IMR-90 (cell line): Measurements from ENCODE around the gene LYZL1. TPM values are rescaled to one million over a fixed set of nuclear protein-coding genes. Genes with fewer than 3 reads are reported as not detected.

Experiments used
- ATAC-seq: fragments of 200-7000 bp; cut with Tn5 transposase; 2 replicates; pipeline ENCODE4 v1.9.1; 2020; ENCODE audit warnings: low read depth, mild to moderate bottlenecking, moderate library complexity
- BruUV-seq: library from RNA; stranded (reverse); fragments of 400-500 nt; replicated peaks from 2 replicates; lab custom pipeline; 2021; lab: Mats Ljungman, UMichigan
- CTCF ChIA-PET: fragments of 300-600 bp; formaldehyde crosslinking; extraction: SDS; loops from one replicate; lab custom pipeline; 2021; ENCODE audit warnings: antibody characterized with exemption; lab: Yijun Ruan, JAX
- POLR2A ChIA-PET: fragments of 300-600 bp; sonication (Branson Sonifier 250); formaldehyde crosslinking; loops from one replicate; lab custom pipeline; 2022; ENCODE audit warnings: antibody characterized with exemption; ENCODE audit not compliant: unreplicated experiment; lab: Charles Lee
- DNase-seq: peaks from one replicate; pipeline ENCODE4 v3.0.0; 2013
- H2AFZ ChIP-seq: replicated peaks from 2 replicates; pipeline ENCODE3; 2013; ENCODE audit warnings: low read length, mild to moderate bottlenecking; ENCODE audit not compliant: poor library complexity
- H2AK5ac ChIP-seq: 2 replicates; pipeline ENCODE4 v1.6.1; 2013; ENCODE audit warnings: low read depth, low read length, inconsistent platforms
- H2AK9ac ChIP-seq: replicated peaks from 2 replicates; pipeline ENCODE3; 2013; ENCODE audit warnings: mild to moderate bottlenecking, low read depth, low read length, moderate library complexity; ENCODE audit not compliant: poor library complexity
- H2BK120ac ChIP-seq: 2 replicates; pipeline ENCODE4 v1.6.1; 2013; ENCODE audit warnings: low read depth, low read length, inconsistent platforms
- H2BK15ac ChIP-seq: 3 replicates; pipeline ENCODE4 v1.6.1; 2013; ENCODE audit warnings: low read depth, low read length, inconsistent platforms
- H2BK20ac ChIP-seq: 2 replicates; pipeline ENCODE4 v1.6.1; 2013; ENCODE audit warnings: low read depth, mild to moderate bottlenecking, inconsistent platforms, low read length, moderate library complexity
- H2BK5ac ChIP-seq: 2 replicates; pipeline ENCODE4 v1.6.1; 2013; ENCODE audit warnings: mild to moderate bottlenecking, low read depth, low read length, inconsistent platforms; ENCODE audit not compliant: poor library complexity, severe bottlenecking
- H3K14ac ChIP-seq: replicated peaks from 2 replicates; pipeline ENCODE4 v1.6.1; 2013; ENCODE audit warnings: low read depth, low read length, inconsistent platforms
- H3K18ac ChIP-seq: 2 replicates; pipeline ENCODE4 v1.6.1; 2013; ENCODE audit warnings: low read depth, low read length, control low read depth
- H3K23ac ChIP-seq: 2 replicates; pipeline ENCODE4 v1.6.1; 2013; ENCODE audit warnings: low read depth, low read length, inconsistent platforms
- H3K27ac ChIP-seq: 2 replicates; pipeline ENCODE4 v1.5.1; 2013; ENCODE audit warnings: mild to moderate bottlenecking, control low read depth, low read length; ENCODE audit not compliant: insufficient read depth
- H3K27me3 ChIP-seq: 2 replicates; pipeline ENCODE4 v1.6.1; 2013; ENCODE audit warnings: low read length; ENCODE audit not compliant: control insufficient read depth, insufficient read depth
- H3K36me3 ChIP-seq: 2 replicates; pipeline ENCODE4 v1.6.1; 2013; ENCODE audit warnings: low read length, mixed read lengths; ENCODE audit not compliant: control insufficient read depth, insufficient read depth
- H3K4ac ChIP-seq: 2 replicates; pipeline ENCODE4 v1.6.1; 2013; ENCODE audit warnings: low read depth, low read length, inconsistent platforms
- H3K4me1 ChIP-seq: 2 replicates; pipeline ENCODE4 v1.6.1; 2013; ENCODE audit warnings: low read length, mixed read lengths; ENCODE audit not compliant: control insufficient read depth, insufficient read depth
- H3K4me2 ChIP-seq: 2 replicates; pipeline ENCODE4 v1.6.1; 2013; ENCODE audit warnings: low read depth, mild to moderate bottlenecking, control low read depth, low read length, moderate library complexity
- H3K4me3 ChIP-seq: 2 replicates; pipeline ENCODE4 v1.5.1; 2013; ENCODE audit warnings: low read depth, mild to moderate bottlenecking, control low read depth, low read length, moderate library complexity; ENCODE audit not compliant: insufficient read depth
- H3K56ac ChIP-seq: 2 replicates; pipeline ENCODE4 v1.6.1; 2013; ENCODE audit warnings: low read length, inconsistent platforms; ENCODE audit not compliant: insufficient read depth; ENCODE audit errors: extremely low read depth
- H3K79me1 ChIP-seq, 2 experiments: 2 replicates each; pipeline ENCODE4 v1.6.1; 2013; ENCODE audit warnings: low read length in 2 of 2, inconsistent platforms in 1 of 2, low read depth in 1 of 2
- H3K9ac ChIP-seq: 2 replicates; pipeline ENCODE4 v1.6.1; 2013; ENCODE audit warnings: low read depth, low read length, control low read depth
- H3K9me1 ChIP-seq: 2 replicates; pipeline ENCODE4 v1.6.1; 2013; ENCODE audit warnings: low read length, inconsistent platforms; ENCODE audit not compliant: insufficient read depth
- H3K9me3 ChIP-seq: 2 replicates; pipeline ENCODE4 v1.6.1; 2013; ENCODE audit warnings: low read length; ENCODE audit not compliant: control insufficient read depth, insufficient read depth
- H4K20me1 ChIP-seq: 2 replicates; pipeline ENCODE4 v1.6.1; 2013; ENCODE audit warnings: low read length, inconsistent platforms; ENCODE audit not compliant: insufficient read depth
- H4K5ac ChIP-seq: 2 replicates; pipeline ENCODE4 v1.6.1; 2013; ENCODE audit warnings: mild to moderate bottlenecking, low read depth, low read length, control low read depth
- H4K8ac ChIP-seq, 2 experiments: 2 replicates each; pipeline ENCODE4 v1.6.1; 2013; ENCODE audit warnings: low read depth in 2 of 2, low read length in 2 of 2, control low read depth in 1 of 2, inconsistent platforms in 1 of 2
- H4K91ac ChIP-seq: 2 replicates; pipeline ENCODE4 v1.6.1; 2013; ENCODE audit warnings: low read depth, low read length, inconsistent platforms; ENCODE audit not compliant: insufficient read depth
- CEBPB ChIP-seq: IDR thresholded peaks from 2 replicates; pipeline ENCODE4 v1.6.1; 2012; ENCODE audit warnings: low read depth, low read length, improper control_type of control experiment
- CHD1 ChIP-seq: IDR thresholded peaks from 2 replicates; pipeline ENCODE4 v1.6.1; 2012; ENCODE audit warnings: low read depth, low read length, improper control_type of control experiment
- MAFK ChIP-seq: IDR thresholded peaks from 2 replicates; pipeline ENCODE4 v1.6.1; 2012; ENCODE audit warnings: low read depth, low read length, improper control_type of control experiment
- MAZ ChIP-seq: IDR thresholded peaks from 2 replicates; pipeline ENCODE4 v1.6.1; 2012; ENCODE audit warnings: low read depth, mild to moderate bottlenecking, low read length, improper control_type of control experiment, moderate library complexity, borderline replicate concordance
- MXI1 ChIP-seq: IDR thresholded peaks from 2 replicates; pipeline ENCODE4 v1.6.1; 2012; ENCODE audit warnings: low read depth, mild to moderate bottlenecking, low read length, moderate library complexity, borderline replicate concordance
- POLR2A ChIP-seq: IDR thresholded peaks from 2 replicates; pipeline ENCODE4 v1.6.1; 2012; ENCODE audit warnings: mild to moderate bottlenecking, low read depth, low read length
- RAD21 ChIP-seq: IDR thresholded peaks from 2 replicates; pipeline ENCODE4 v1.6.1; 2012; ENCODE audit warnings: low read length, improper control_type of control experiment
- RCOR1 ChIP-seq: IDR thresholded peaks from 2 replicates; pipeline ENCODE4 v1.6.1; 2012; ENCODE audit warnings: mild to moderate bottlenecking, low read length, improper control_type of control experiment; ENCODE audit not compliant: insufficient replicate concordance
- RFX5 ChIP-seq: IDR thresholded peaks from 2 replicates; pipeline ENCODE4 v1.8.0; 2012; ENCODE audit warnings: low read depth, mild to moderate bottlenecking, low read length, moderate library complexity
- SMC3 ChIP-seq: fragments of 150-350 bp; IDR thresholded peaks from 2 replicates; pipeline ENCODE4 v1.6.1; 2016; ENCODE audit warnings: low read depth, mild to moderate bottlenecking, antibody characterized with exemption, low read length, moderate library complexity
- WGBS, 2 experiments: methylation state at CpG; one replicate each; pipeline versions ENCODE4 v1.1.5 to v1.1.7; 2013; ENCODE audit warnings: missing lambda C conversion rate in 2 of 2; ENCODE audit not compliant: insufficient read length in 1 of 2; ENCODE audit errors: extremely low coverage in 2 of 2; 5-methylcytosine and 5-hydroxymethylcytosine counted together
- dilution Hi-C: fragments of 300-500 bp; cut with HindIII; formaldehyde crosslinking; loops from one replicate; pipeline ENCODE4 v1.14.3; 2018; ENCODE audit warnings: low sequenced_read_pairs; ENCODE audit not compliant: unreplicated experiment
- in situ Hi-C: fragments of 300-500 bp; cut with MboI; formaldehyde crosslinking; loops from 3 replicates; pipeline ENCODE4 v1.14.3; 2019; ENCODE audit warnings: low sequenced_read_pairs, inconsistent platforms, mixed read lengths
- intact Hi-C: fragments of 100-400 bp; cut with micrococcal nuclease; formaldehyde crosslinking; loops from 2 replicates; pipeline ENCODE4 v1.10.0; 2022
- polyA plus RNA-seq, 3 experiments: library from polyadenylated mRNA; depleted of rRNA; stranded (reverse); fragments of >200 nt; gene quantifications; 2 replicates each; pipeline ENCODE4 v1.2.3, GENCODE V29; 2012; ENCODE audit warnings: low replicate concordance in 1 of 3
- total RNA-seq: library from RNA; depleted of rRNA; stranded (reverse); fragments of >200 nt; gene quantifications from 2 replicates; pipeline ENCODE4 v1.2.3, GENCODE V29; 2012
- TF ChIP-seq, protein P1 (sequence below): conservative IDR thresholded peaks from 2 replicates; pipeline ENCODE4 v1.5.1; 2012; ENCODE audit warnings: mild to moderate bottlenecking, low read depth, low read length, improper control_type of control experiment
- TF ChIP-seq, protein P2 (sequence below): fragments of 150-350 bp; IDR thresholded peaks from 2 replicates; pipeline ENCODE4 v1.6.1; 2017; ENCODE audit warnings: mild to moderate bottlenecking, antibody characterized with exemption, low read length, low read depth

LYZL1 gene
- total and polyA plus RNA-seq, 2 of the 4 experiments (the other 2 are of a cell fraction) = not detected

DNA sequence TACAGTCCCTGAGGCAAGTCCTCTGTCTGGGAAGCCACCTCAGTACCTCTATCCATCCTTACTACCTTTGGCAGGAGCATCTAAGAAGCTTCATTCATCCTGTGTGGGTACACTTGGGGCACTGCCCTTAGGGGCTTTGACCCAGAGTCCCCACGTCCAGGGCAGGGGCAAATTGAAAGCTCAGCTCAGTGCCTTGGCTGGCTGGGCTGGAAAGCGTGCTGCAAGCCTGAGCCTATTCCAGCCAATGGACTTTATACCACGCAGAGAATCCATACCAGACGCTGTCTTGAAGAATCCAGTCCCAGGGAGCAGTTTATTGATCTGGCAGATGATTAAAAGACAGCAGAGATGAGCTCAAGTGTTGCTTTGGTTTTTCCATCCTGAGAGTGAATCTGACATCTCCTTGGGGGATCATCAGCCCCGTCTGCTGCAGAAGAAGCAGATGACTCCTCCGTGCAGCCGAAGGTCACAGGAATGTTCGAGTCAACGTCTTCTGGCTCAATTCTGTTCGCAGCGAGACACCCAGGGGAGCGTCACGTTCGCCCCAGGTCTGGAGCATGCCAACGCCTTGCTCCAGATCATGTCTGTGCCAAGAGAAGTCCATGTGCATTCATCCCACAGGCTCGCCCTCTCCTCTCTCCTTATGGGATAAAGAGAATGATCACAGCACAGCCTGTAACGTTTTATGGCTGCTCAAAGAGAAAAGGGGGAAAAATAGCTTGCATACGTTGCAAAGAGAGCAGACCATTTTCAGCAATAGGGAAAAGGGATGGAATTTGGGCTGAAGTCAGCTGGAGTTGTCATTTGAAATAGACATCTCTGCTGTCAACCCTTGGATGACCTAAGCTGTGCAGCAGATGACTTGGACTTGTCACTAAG, 35.8 kb upstream of the LYZL1 start:
- ChIA-PET CTCF (interaction anchor here (0.9 kb wide), 1 partner anchor 22 kb away, joined by 4 read pairs; no protein-coding TSS in a partner anchor), POLR2A (no interaction called here)
- Histone ChIP-seq H3K18ac (no peak overlapping the region), H2BK20ac (no peak overlapping the region), H3K4me2 (no peak overlapping the region), H4K20me1 (no peaks in the 10 kb centered on the region), H3K27me3 (peaks cover 64% of the 10 kb centered on the region), H3K4me1 (peaks cover 14% of the 10 kb centered on the region), H2AFZ (no peak overlapping the region), H2BK120ac (no peak overlapping the region), H2BK15ac (no peak overlapping the region), H4K8ac (no peak overlapping the region), H4K91ac (no peak overlapping the region), H2BK5ac (no peak overlapping the region), H4K5ac (no peak overlapping the region), H3K56ac (no peak overlapping the region), H3K4me3 (no peak overlapping the region), H3K79me1 (no peaks in the 10 kb centered on the region), H3K27ac (no peak overlapping the region), H3K9me1 (no peaks in the 10 kb centered on the region), H2AK9ac (no peak overlapping the region), H3K4ac (no peak overlapping the region), H3K9ac (no peak overlapping the region), H3K23ac (no peak overlapping the region), H3K36me3 (no peaks in the 10 kb centered on the region), H3K14ac (no peak overlapping the region), H2AK5ac (no peak overlapping the region), H3K9me3 (peaks cover 2% of the 10 kb centered on the region)
- no peak for DNase-seq
- intact Hi-C loops (no loop called here), in situ Hi-C loops (no loop called here), dilution Hi-C loops (no loop called here)
- TF ChIP-seq POLR2A (no peak), MXI1 (no peak), RFX5 (no peak), MAFK (no peak), CHD1 (no peak), SMC3 (no peak), RAD21 (no peak), RCOR1 (no peak), CEBPB (no peak), MAZ (no peak)
- TF ChIP-seq, protein P1, sequence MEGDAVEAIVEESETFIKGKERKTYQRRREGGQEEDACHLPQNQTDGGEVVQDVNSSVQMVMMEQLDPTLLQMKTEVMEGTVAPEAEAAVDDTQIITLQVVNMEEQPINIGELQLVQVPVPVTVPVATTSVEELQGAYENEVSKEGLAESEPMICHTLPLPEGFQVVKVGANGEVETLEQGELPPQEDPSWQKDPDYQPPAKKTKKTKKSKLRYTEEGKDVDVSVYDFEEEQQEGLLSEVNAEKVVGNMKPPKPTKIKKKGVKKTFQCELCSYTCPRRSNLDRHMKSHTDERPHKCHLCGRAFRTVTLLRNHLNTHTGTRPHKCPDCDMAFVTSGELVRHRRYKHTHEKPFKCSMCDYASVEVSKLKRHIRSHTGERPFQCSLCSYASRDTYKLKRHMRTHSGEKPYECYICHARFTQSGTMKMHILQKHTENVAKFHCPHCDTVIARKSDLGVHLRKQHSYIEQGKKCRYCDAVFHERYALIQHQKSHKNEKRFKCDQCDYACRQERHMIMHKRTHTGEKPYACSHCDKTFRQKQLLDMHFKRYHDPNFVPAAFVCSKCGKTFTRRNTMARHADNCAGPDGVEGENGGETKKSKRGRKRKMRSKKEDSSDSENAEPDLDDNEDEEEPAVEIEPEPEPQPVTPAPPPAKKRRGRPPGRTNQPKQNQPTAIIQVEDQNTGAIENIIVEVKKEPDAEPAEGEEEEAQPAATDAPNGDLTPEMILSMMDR = no peak
- TF ChIP-seq, protein P2, sequence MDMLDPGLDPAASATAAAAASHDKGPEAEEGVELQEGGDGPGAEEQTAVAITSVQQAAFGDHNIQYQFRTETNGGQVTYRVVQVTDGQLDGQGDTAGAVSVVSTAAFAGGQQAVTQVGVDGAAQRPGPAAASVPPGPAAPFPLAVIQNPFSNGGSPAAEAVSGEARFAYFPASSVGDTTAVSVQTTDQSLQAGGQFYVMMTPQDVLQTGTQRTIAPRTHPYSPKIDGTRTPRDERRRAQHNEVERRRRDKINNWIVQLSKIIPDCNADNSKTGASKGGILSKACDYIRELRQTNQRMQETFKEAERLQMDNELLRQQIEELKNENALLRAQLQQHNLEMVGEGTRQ = no peak
- WGBS, 2 experiments = 29% methylated on average over 9 of the region's 18 CpGs; no CpG with 5 or more reads in 1 of the 2 experiments
- no TSS peak for BruUV-seq
- no peak for ATAC-seq
